PFSK-1 (cell line): ENCODE results near the gene PCCB.

Experiments used
- FOXP2 ChIP-seq: optimal IDR thresholded peaks from 2 replicates; pipeline ENCODE3; 2011; ENCODE audit warnings: borderline replicate concordance, control low read depth, inconsistent platforms; ENCODE audit not compliant: insufficient read depth; ENCODE audit errors: extremely low read length, extremely low read depth
- POLR2AphosphoS5 ChIP-seq: IDR thresholded peaks from 2 replicates; pipeline ENCODE4 v1.6.1; 2012; ENCODE audit warnings: low read depth, mild to moderate bottlenecking, control low read depth, low read length, moderate library complexity
- SIN3A ChIP-seq: IDR thresholded peaks from 2 replicates; pipeline ENCODE4 v1.6.1; 2012; ENCODE audit warnings: mild to moderate bottlenecking, low read length, moderate library complexity, borderline replicate concordance; ENCODE audit not compliant: insufficient read depth
- TAF1 ChIP-seq: IDR thresholded peaks from 2 replicates; pipeline ENCODE4 v1.6.1; 2012; ENCODE audit warnings: low read length, control low read depth, borderline replicate concordance; ENCODE audit not compliant: insufficient read depth
- TF ChIP-seq, protein P1 (sequence below), 2 experiments: IDR thresholded peaks; 2 replicates each; pipeline versions ENCODE4 v1.6.1 to v1.8.0; 2011 to 2012; ENCODE audit warnings: low read depth in 2 of 2, low read length in 2 of 2, control low read depth in 1 of 2, inconsistent platforms in 1 of 2, mild to moderate bottlenecking in 1 of 2, moderate library complexity in 1 of 2; ENCODE audit not compliant: insufficient read depth in 1 of 2

Gene PCCB

DNA sequence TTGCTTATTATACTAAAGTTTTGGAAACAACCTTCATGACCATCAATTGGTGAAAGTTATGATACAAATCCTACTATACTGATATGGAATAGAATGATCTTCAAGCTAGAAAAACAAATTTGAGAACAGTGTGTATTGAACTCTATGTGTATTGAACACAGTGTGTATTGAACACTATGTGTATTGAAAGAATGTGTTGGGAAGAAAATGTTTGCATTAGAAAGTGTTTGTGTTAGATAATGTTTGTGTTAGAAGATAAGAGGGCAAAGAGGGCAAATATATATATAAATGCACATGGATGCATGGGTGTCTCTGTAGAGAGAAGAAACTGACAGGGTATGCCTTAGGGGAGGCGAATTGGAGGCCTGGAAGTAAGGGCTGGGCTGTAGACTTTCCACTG, 42.4 kb downstream of the PCCB start:
- TF ChIP-seq, protein P1, sequence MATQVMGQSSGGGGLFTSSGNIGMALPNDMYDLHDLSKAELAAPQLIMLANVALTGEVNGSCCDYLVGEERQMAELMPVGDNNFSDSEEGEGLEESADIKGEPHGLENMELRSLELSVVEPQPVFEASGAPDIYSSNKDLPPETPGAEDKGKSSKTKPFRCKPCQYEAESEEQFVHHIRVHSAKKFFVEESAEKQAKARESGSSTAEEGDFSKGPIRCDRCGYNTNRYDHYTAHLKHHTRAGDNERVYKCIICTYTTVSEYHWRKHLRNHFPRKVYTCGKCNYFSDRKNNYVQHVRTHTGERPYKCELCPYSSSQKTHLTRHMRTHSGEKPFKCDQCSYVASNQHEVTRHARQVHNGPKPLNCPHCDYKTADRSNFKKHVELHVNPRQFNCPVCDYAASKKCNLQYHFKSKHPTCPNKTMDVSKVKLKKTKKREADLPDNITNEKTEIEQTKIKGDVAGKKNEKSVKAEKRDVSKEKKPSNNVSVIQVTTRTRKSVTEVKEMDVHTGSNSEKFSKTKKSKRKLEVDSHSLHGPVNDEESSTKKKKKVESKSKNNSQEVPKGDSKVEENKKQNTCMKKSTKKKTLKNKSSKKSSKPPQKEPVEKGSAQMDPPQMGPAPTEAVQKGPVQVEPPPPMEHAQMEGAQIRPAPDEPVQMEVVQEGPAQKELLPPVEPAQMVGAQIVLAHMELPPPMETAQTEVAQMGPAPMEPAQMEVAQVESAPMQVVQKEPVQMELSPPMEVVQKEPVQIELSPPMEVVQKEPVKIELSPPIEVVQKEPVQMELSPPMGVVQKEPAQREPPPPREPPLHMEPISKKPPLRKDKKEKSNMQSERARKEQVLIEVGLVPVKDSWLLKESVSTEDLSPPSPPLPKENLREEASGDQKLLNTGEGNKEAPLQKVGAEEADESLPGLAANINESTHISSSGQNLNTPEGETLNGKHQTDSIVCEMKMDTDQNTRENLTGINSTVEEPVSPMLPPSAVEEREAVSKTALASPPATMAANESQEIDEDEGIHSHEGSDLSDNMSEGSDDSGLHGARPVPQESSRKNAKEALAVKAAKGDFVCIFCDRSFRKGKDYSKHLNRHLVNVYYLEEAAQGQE (IDR thresholded peaks at IDR 0.05; ENCODE audit: insufficient read depth in 1 of 2, low read depth in 2 of 2, low read length in 2 of 2), result no peak
- no peak for TF ChIP-seq POLR2AphosphoS5
- TF ChIP-seq SIN3A, result no peak
- no peak for TF ChIP-seq FOXP2
- no peak for TF ChIP-seq TAF1

DNA sequence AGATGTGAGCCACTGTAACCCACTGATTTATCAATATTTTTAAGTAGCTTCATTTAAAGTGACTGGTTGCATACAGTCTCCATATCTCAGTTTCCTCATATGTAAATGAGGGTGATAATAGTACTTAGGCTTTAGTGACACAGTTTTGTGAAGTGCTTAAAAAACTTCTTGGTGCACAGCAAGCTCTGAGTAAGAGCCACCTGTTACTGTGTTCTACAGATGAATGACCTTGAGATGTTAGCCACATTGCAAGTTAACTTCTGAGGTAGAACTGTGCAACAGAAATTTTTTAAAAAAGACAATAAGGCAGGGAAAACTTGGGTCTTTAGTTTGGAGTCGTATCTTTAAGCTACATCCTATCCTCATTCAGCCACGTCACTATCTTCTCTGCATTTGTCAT, 43.1 kb downstream of the PCCB start:
- TF ChIP-seq POLR2AphosphoS5, result no peak
- TF ChIP-seq, protein P1 (IDR thresholded peaks at IDR 0.05; ENCODE audit: insufficient read depth in 1 of 2, low read depth in 2 of 2, low read length in 2 of 2), result no peak
- no peak for TF ChIP-seq TAF1
- TF ChIP-seq SIN3A, result no peak
- no peak for TF ChIP-seq FOXP2

- TF ChIP-seq FOXP2 (no peak), TAF1 (no peak), SIN3A (no peak), POLR2AphosphoS5 (no peak)
- TF ChIP-seq, protein P1 (IDR thresholded peaks at IDR 0.05; ENCODE audit: insufficient read depth in 1 of 2, low read depth in 2 of 2, low read length in 2 of 2), result no peak
Measured at GRCh38 chr3:136294176-136294575, 44.0 kb downstream of the PCCB start.

DNA sequence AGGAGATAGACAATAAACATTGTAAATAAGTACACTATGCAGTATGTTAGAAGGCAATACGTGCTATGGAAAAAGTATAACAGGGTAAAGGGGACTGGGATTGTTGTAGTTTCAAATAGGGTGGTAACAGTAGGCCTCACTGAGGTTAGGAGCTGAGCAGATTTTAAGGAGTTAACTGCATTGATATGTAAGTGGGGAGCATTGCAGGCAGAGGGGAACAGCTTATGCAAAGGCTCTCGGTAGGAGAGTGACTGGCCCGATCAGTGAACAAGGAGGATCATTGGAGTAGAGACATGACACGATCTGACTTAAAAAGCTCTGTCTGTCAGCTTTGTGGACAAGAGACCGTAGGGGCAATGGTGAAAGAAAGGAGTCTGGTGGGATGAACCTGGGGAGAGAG, 46.8 kb downstream of the PCCB start:
- TF ChIP-seq TAF1 (no peak), FOXP2 (no peak), SIN3A (no peak), POLR2AphosphoS5 (no peak)
- TF ChIP-seq, protein P1 (IDR thresholded peaks at IDR 0.05; ENCODE audit: insufficient read depth in 1 of 2, low read depth in 2 of 2, low read length in 2 of 2), result no peak

DNA sequence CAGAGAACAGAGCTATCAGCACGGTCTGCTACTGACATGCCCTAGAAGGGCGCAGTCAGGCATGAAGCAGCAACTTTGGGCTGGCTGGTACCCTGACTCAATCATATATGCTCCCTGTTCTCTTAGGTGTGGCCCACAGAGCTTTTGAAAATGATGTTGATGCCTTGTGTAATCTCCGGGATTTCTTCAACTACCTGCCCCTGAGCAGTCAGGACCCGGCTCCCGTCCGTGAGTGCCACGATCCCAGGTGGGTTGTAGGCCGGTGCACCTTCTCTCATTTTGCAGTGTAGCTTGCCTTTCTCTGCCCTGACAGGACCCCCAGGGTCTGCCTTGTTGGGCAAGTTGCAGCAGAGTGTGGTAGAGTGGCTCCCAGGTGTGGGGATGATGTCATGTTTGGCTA, 47.7 kb downstream of the PCCB start:
- no peak for TF ChIP-seq TAF1
- no peak for TF ChIP-seq FOXP2
- TF ChIP-seq SIN3A, result no peak
- TF ChIP-seq POLR2AphosphoS5, result no peak
- TF ChIP-seq, protein P1 (IDR thresholded peaks at IDR 0.05; ENCODE audit: insufficient read depth in 1 of 2, low read depth in 2 of 2, low read length in 2 of 2), result no peak
